GM18858 (cell line): ENCODE data around the gene PRM1.

Experiments used
- ATAC-seq: cut with Tn5 transposase; IDR thresholded peaks from one replicate; pipeline ENCODE4 v1.9.1; 2021; ENCODE audit not compliant: unreplicated experiment

The PRM1 gene

DNA sequence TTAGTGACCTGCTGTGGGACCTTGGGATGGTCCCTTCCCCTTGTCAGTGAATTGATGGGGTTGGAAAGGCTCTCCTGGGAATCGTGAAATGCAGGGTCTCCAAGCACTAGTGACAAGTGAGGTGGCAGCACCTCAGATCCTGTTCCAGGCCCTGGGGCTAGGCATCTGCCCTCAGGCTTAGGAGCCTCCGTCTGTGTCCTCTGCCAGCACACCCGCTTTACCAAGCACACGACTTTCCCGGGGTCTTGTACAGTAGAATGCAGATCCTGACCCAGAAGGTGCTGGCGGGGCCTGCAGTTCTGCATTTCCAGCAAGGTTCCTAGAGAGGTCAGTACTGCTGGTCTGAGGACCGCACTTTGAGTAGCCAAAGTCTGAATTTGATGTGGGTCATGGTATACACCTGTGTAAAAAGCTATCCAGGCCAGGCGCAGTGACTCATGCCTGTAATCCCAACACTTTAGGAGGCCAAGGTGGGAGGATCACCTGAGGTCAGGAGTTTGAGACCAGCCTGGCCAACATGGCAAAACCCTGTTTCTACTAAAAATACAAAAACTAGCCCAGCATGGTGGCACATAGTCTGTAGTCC, 33.3 kb upstream of the PRM1 start:
- no peak for ATAC-seq

GRCh38 chr16:11313493-11314308, 32.6 kb upstream of the PRM1 start:
- ATAC-seq, result no peak

DNA sequence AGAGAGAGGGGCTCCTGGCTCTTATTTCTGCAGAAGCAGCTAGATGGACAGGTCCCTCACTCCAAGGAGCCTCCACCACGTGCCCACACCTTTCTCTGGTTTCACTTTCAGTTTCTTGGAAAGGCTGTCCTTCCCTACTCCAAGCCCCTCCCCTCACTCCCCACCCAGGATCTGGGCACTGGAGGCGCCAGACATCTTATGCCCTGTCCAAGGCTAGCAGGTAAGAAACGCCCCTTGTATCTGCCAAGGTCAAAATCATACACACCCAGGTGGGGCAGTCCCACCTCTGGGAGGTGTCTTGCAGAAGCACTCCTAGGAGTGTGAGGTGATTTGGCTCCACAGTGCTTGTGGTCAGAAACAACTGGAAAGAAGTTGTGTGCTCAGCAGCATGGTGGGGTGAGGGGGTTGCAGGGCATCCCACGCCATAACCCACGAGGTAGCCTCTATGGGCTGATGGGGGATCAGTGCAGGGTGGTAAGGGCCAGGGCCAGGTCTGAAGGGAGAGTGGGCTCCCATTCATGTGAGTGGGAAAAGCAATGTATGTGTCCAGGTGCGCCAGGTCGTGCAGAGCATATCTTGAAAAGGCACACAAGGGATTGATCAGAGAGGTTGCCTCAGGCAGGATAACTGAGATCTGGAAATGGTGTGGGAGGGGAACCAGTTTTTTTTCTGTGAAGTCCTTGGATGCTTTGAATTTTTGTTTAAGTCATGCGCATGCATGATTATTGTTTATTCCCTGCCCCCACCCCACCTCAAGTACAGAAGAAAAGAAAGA, 31.8 kb upstream of the PRM1 start:
- ATAC-seq, result no peak

- peak; percentile 31 for ATAC-seq
Measured at GRCh38 chr16:11310997-11311561, 29.9 kb upstream of the PRM1 start.

GRCh38 chr16:11310634-11310977, 29.5 kb upstream of the PRM1 start:
- ATAC-seq, result no peak

DNA sequence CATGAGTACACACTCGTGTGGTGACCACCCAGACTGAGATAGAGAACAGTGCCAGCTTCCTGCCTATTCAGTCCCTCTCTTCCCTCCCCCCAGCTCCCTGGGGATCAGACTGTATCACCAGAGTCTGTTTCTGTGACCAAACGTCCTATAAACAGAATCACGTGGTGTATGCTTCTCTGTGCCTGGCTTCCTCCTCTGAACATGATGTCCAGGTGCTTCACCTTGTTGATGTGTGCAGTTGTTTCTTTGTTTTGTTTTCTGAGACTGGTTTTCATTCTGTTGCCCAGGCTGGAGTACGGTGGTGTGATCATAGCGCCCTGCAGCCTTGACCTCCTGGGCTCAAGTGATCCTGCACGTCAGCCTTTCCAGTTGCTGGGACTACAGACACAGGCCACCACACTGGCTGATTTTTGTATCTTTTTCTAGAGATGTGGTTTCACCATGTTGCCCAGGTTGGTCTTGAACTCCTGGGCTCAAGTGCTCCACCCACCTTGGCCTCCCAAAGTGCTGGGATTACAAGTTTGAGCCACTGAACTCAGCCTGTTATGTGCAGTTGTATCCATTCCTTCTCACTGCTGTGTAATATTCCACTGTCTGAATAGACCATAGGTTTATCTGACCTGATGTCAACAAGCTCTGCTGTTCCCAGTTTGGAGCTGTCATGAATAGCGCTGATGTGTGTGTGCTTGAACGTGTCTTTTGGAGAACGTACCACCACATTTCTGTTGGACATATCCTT, 28.9 kb upstream of the PRM1 start:
- peak; percentile 27 for ATAC-seq

- ATAC-seq, result no peak
Measured at GRCh38 chr16:11308493-11309283, 27.6 kb upstream of the PRM1 start.

DNA sequence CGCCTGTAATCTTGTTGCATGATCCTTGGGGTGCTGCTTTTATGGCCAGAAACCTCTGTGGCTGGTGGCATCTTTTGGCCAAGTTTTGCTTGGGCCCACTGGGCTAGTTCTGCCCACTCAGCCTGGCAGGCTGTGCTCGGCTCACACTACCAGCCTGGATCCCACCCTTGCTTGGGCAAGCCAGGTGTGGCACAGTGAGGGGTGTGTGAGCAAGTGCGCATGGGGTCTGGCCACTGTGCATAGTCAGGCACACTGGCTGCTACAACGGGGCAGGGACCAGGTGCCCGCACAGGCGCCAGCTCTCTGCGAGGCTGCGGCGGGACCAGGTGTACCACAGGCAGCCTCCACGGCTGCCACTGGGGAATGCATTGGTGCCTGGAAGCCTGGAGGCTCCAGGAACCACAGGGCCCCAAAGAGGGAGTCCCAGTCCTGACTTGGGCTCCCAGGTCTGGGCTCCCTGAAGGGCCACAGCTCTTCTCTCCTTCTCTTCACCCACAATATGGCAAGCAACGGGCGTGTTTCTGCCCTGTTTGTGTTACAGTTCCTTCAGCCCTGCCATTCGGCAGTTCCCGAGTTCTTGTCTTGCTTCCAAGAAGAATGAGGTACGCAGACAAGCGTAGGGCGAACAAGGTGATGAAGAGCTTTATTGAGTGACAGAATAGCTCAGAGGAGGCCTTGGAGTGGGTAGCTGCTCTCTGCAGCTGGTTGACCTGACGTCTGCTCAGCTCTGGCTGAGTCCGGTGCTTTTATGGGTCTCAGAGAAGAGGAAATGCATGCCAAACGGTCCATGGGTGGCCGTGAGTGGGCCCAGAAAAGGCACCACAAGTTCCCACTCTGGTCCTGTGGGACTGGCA, 26.7 kb upstream of the PRM1 start:
- no peak for ATAC-seq

GRCh38 chr16:11306997-11307638, 26.0 kb upstream of the PRM1 start:
- no peak for ATAC-seq

GRCh38 chr16:11306381-11306780, 25.3 kb upstream of the PRM1 start:
- no peak for ATAC-seq

GRCh38 chr16:11303405-11304138, 22.4 kb upstream of the PRM1 start:
- ATAC-seq, result no peak

GRCh38 chr16:11302977-11303376, 21.8 kb upstream of the PRM1 start:
- ATAC-seq, result no peak

DNA sequence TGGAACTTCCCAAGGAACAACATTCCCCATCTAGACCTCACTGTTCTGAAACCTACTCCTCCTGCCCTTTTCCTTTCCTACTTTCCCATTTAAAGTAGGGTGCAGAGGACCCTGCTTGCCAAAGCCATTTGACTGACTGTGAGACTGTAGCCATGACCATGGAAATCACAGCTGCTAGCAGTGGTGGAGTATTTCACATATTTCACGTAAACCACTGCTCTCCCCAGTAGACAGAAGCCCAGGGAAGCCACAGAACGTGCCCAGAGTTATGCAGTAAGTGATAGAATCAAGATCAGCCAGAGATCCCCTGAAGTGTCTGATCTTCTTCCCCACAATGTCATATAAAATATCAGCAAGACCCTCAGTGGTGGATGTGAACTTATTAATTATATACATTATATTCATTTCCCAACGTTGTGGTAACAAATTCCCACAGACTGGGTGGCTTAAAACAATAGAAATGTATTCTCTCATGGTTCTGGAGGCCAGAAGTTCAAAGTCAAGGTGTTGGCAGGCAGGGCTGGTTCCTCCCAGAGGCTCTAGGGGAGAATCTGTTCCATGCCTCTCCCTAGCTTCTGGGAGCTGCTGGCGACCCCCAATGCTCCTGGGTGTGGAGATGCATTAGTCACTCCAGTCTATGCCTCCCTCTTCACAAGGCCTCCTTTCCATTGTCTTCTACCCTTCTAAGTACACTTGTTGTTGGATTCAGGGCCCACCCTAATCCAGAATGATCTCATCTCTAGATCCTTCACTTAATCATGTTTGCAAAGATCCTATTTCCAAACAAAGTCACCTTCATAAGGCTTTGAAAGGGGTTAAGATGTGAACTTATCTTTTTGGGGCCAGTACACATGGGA, 20.7 kb upstream of the PRM1 start:
- no peak for ATAC-seq

DNA sequence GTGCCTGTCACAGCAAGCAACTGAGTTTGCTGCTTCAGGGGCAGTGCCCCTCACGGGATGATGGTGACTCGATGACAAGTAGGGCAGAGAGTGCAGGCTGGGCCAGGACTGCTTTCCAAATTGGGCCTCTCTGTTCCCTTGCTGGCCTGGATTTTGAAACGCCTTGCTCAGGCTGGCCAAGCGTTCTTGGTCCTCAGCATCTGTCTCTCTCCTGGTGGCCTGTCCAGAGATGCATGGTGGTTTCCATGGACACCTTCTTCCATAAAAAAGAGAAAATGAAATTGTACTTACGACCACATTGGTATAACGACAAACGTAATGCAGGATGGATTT, 19.4 kb upstream of the PRM1 start:
- no peak for ATAC-seq

GRCh38 chr16:11299865-11300559, 18.9 kb upstream of the PRM1 start:
- no peak for ATAC-seq

- peak; percentile 42 for ATAC-seq
Measured at GRCh38 chr16:11298950-11299547, 17.9 kb upstream of the PRM1 start.
